GM23248 (cell line): ENCODE measurements around the gene FAM228B. TPM values are rescaled to one million over a fixed set of nuclear protein-coding genes. Genes with fewer than 3 reads are reported as not detected.

ENCODE experiments used
- DNase-seq: peaks from one replicate; pipeline ENCODE4 v3.0.0-alpha.2; 2015
- H2AFZ ChIP-seq: fragments of 200-600 bp; sonication (generic); 2 replicates; pipeline ENCODE4 v1.6.1; 2016; ENCODE audit warnings: antibody characterized with exemption
- H3F3A ChIP-seq: fragments of 200-600 bp; sonication (generic); 2 replicates; pipeline ENCODE4 v1.6.1; 2016; ENCODE audit warnings: mild to moderate bottlenecking, antibody characterized with exemption, mixed run types; ENCODE audit not compliant: insufficient read depth
- H3K27ac ChIP-seq: fragments of 200-600 bp; sonication (generic); 2 replicates; pipeline ENCODE4 v1.5.1; 2016; ENCODE audit warnings: mild to moderate bottlenecking
- H3K27me3 ChIP-seq: fragments of 200-600 bp; sonication (generic); replicated peaks from 2 replicates; pipeline ENCODE4 v1.6.1; 2016; ENCODE audit warnings: mild to moderate bottlenecking; ENCODE audit not compliant: insufficient read depth
- H3K36me3 ChIP-seq: fragments of 200-600 bp; sonication (generic); 2 replicates; pipeline ENCODE4 v1.6.1; 2016; ENCODE audit warnings: low read depth, mild to moderate bottlenecking
- H3K4me1 ChIP-seq: fragments of 200-600 bp; sonication (generic); 2 replicates; pipeline ENCODE4 v1.6.1; 2016; ENCODE audit warnings: mild to moderate bottlenecking; ENCODE audit not compliant: insufficient read depth
- H3K4me2 ChIP-seq: fragments of 200-600 bp; sonication (generic); one replicate; pipeline ENCODE4 v1.6.1; 2016; ENCODE audit warnings: mild to moderate bottlenecking; ENCODE audit not compliant: unreplicated experiment
- H3K4me3 ChIP-seq: fragments of 200-600 bp; sonication (generic); 2 replicates; pipeline ENCODE4 v1.5.1; 2016; ENCODE audit warnings: mild to moderate bottlenecking
- H3K79me2 ChIP-seq: fragments of 200-600 bp; sonication (generic); 2 replicates; pipeline ENCODE4 v1.6.1; 2016; ENCODE audit warnings: mild to moderate bottlenecking; ENCODE audit not compliant: insufficient read depth
- H3K9ac ChIP-seq: fragments of 200-600 bp; sonication (generic); 2 replicates; pipeline ENCODE4 v1.6.1; 2016; ENCODE audit warnings: mild to moderate bottlenecking
- H3K9me2 ChIP-seq: fragments of 200-600 bp; sonication (generic); 2 replicates; pipeline ENCODE4 v1.6.1; 2016; ENCODE audit warnings: mixed run types, mild to moderate bottlenecking, moderate library complexity; ENCODE audit not compliant: insufficient read depth
- H3K9me3 ChIP-seq: fragments of 200-600 bp; sonication (generic); one replicate; pipeline ENCODE4 v1.6.1; 2017; ENCODE audit warnings: low read depth
- H4K20me1 ChIP-seq: fragments of 200-600 bp; sonication (generic); 2 replicates; pipeline ENCODE4 v1.6.0; 2016; ENCODE audit not compliant: insufficient read depth
- EZH2 ChIP-seq: fragments of 200-600 bp; sonication (generic); IDR thresholded peaks from 2 replicates; pipeline ENCODE4 v1.6.1; 2018; ENCODE audit warnings: antibody characterized with exemption, mild to moderate bottlenecking; ENCODE audit not compliant: insufficient read depth, poor library complexity, severe bottlenecking
- EZH2phosphoT487 ChIP-seq: fragments of 200-600 bp; sonication (generic); IDR thresholded peaks from 2 replicates; pipeline ENCODE4 v1.6.1; 2018; ENCODE audit warnings: antibody characterized with exemption, moderate library complexity, mild to moderate bottlenecking, low read depth; ENCODE audit not compliant: insufficient read depth
- WGBS, 2 experiments: methylation state at CpG; one replicate each; pipeline ENCODE4 v1.1.6; 2015 to 2017; ENCODE audit warnings: low lambda C conversion rate in 2 of 2, low coverage in 1 of 2; ENCODE audit errors: missing lambda C conversion rate in 2 of 2; 5-methylcytosine and 5-hydroxymethylcytosine counted together
- in situ Hi-C: fragments of 300-500 bp; cut with MboI; formaldehyde crosslinking; loops from 2 replicates; pipeline ENCODE4 v1.15.0; 2020
- polyA plus RNA-seq: library from polyadenylated mRNA; unstranded; fragments of >200 nt; fragmentation: Nextera tagmentation; extraction: Ambion mirVana; gene quantifications from 2 replicates; pipeline ENCODE4 v1.2.1, GENCODE V29; 2016
- total RNA-seq: library from RNA; depleted of rRNA; stranded (reverse); fragments of >200 nt; shearing (Covaris generic); gene quantifications from 2 replicates; pipeline ENCODE4 v1.2.3, GENCODE V29; 2014; rRNA removed

The FAM228B gene
- total and polyA plus RNA-seq, 2 experiments from 2014 or later: 15.1 to 22.4 TPM

DNA sequence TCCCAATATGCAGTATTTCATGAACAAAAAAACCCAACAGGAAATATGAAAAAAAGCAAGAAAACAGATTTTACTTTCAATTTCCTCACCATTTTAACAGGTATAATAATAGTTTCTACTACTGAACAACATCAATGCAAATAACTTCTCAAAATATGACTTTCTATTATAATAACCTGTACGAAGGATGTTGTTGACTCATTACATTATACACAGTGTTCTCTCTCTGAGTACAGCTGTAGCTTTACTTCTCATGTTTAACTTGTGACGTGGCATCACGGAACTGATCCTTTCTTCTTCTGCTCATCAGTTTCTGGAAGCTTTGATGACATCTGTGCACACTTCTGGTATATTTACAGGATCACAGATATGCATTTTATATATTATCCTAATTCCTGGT lies 91.6 kb downstream of the FAM228B start:
- no peaks in the 10 kb centered on the region for H3K79me2 ChIP-seq
- no peaks in the 10 kb centered on the region; the same call in 1 of the 2 replicates for H3K36me3 ChIP-seq
- no peak overlapping the region for H2AFZ ChIP-seq
- no peaks in the 10 kb centered on the region for H4K20me1 ChIP-seq
- WGBS, 2 experiments: 95 to 99% methylated on average over 3 of the region's 3 CpGs
- H3K4me1 ChIP-seq: no peaks in the 10 kb centered on the region
- H3K27me3 ChIP-seq: no peaks in the 10 kb centered on the region
- no peak overlapping the region for H3K4me3 ChIP-seq
- no peaks in the 10 kb centered on the region for H3F3A ChIP-seq
- H3K9me2 ChIP-seq: no peaks in the 10 kb centered on the region
- no peak for DNase-seq
- H3K27ac ChIP-seq: no peak overlapping the region
- TF ChIP-seq EZH2 (no peak), EZH2phosphoT487 (no peak)
- in situ Hi-C loops: no loop called here
- no peaks in the 10 kb centered on the region for H3K9me3 ChIP-seq
- H3K9ac ChIP-seq: no peak overlapping the region
- H3K4me2 ChIP-seq: no peak overlapping the region

Other genes with a start within 250 kb of the FAM228B start
- 6.7 and 10.9 TPM in 2 replicates for gene ATAD2B, start 196.3 kb upstream of the FAM228B start, total RNA-seq
- gene ATAD2B, start 196.3 kb upstream of the FAM228B start, polyA plus RNA-seq: 4.1 and 4.8 TPM in 2 replicates
- 11.9 and 17.2 TPM in 2 replicates for gene UBXN2A, start 183.0 kb upstream of the FAM228B start, total RNA-seq
- 16.3 and 18.0 TPM in 2 replicates for gene UBXN2A, start 183.0 kb upstream of the FAM228B start, polyA plus RNA-seq
- under 0.01 TPM in 2 replicates for gene MFSD2B, start 113.4 kb upstream of the FAM228B start, total RNA-seq
- 0.58 TPM in 1 of 2 replicates, not detected in the other for gene MFSD2B, start 113.4 kb upstream of the FAM228B start, polyA plus RNA-seq
- 6.1 and 7.6 TPM in 2 replicates for gene WDCP, start 76.1 kb upstream of the FAM228B start, total RNA-seq
- gene WDCP, start 76.1 kb upstream of the FAM228B start, polyA plus RNA-seq: 3.8 and 4.2 TPM in 2 replicates
- 1.0 and 7.5 TPM in 2 replicates for gene FKBP1B, start 73.7 kb upstream of the FAM228B start, total RNA-seq
- gene FKBP1B, start 73.7 kb upstream of the FAM228B start, polyA plus RNA-seq: 7.0 and 8.7 TPM in 2 replicates
- 101 and 129 TPM in 2 replicates for gene SF3B6, start 47.1 kb upstream of the FAM228B start, total RNA-seq
- gene SF3B6, start 47.1 kb upstream of the FAM228B start, polyA plus RNA-seq: 287 and 289 TPM in 2 replicates
- gene TP53I3, start 38.6 kb upstream of the FAM228B start, total RNA-seq: 74.1 and 76.2 TPM in 2 replicates
- gene TP53I3, start 38.6 kb upstream of the FAM228B start, polyA plus RNA-seq: 81.7 and 85.3 TPM in 2 replicates
- not detected in 2 replicates for gene PFN4, start 135 bp upstream of the FAM228B start, total RNA-seq
- 0.60 and 0.64 TPM in 2 replicates for gene PFN4, start 135 bp upstream of the FAM228B start, polyA plus RNA-seq
- 2.1 TPM in 1 of 2 replicates, not detected in the other for gene FAM228A, start 51.6 kb downstream of the FAM228B start, total RNA-seq
- gene FAM228A, start 51.6 kb downstream of the FAM228B start, polyA plus RNA-seq: not detected in 2 replicates
- gene ITSN2, start 237.1 kb downstream of the FAM228B start, total RNA-seq: 19.2 and 35.3 TPM in 2 replicates
- gene ITSN2, start 237.1 kb downstream of the FAM228B start, polyA plus RNA-seq: 12.9 and 16.1 TPM in 2 replicates